SW480 (cell line): ENCODE measurements around the gene GRIK5.

Source experiments
- DNase-seq: peaks from one replicate; pipeline ENCODE4 v3.0.0-alpha.2; 2016; ENCODE audit warnings: low spot score

The GRIK5 gene

DNA sequence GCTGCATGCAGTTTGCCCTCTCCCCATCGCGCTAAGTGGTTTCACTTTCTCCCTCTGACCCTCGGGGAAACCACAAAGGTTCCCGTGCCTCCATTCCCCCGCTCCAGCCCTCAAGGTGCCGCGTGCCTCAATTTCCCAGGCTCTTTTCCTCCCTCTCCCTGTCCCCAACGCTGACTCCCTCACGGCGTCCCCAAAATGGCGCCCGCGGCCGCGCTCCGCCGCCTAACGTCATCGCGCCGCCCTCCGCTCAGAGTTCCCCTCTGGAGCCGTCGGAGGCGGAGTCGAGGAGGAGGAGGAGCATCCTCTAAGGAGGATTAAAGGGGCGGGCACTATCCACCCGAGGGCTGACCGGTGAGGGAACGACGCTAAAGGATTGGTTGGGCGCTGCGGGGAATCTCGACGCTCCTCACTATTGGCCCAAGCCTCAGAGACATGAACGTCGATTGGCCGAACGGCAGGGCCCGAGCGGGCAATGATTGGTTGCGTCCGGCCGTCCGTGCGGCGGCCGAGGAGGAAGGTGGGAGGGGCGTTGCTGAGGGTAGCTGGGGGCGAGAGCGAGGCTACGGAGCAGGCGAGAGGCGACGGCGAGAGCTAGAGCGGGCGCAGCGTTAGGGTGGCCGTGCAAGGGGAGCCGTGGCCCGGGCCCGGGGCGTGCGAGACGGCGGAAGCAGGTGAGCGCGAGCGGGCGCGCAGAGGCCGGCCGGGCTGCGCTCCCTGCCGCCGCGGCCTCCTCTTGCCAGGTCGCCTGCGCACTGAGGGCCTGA, 5.8 kb upstream of the GRIK5 start, which contains the start of gene ZNF574:
Gene ZNF574, plus strand, starts transcription at position 551 of the 764 bp plus-strand sequence. CDS start 2,441 bp downstream, outside the sequence.
- DNase-seq, result peak; percentile 100

DNA sequence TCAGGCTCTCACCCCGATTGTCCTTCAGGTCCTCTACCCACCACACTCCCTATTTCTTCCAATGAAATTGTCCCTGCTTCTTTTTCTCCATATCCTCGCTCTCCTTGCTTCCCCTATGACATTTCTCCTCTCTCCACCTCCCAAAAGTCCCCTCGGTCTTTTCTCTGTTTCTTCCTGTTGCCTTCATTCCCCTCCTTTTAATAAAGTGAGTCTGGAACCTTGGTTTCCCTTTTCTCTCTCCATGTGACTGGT, 5.3 kb upstream of the GRIK5 start:
- peak; percentile 27 for DNase-seq

DNA sequence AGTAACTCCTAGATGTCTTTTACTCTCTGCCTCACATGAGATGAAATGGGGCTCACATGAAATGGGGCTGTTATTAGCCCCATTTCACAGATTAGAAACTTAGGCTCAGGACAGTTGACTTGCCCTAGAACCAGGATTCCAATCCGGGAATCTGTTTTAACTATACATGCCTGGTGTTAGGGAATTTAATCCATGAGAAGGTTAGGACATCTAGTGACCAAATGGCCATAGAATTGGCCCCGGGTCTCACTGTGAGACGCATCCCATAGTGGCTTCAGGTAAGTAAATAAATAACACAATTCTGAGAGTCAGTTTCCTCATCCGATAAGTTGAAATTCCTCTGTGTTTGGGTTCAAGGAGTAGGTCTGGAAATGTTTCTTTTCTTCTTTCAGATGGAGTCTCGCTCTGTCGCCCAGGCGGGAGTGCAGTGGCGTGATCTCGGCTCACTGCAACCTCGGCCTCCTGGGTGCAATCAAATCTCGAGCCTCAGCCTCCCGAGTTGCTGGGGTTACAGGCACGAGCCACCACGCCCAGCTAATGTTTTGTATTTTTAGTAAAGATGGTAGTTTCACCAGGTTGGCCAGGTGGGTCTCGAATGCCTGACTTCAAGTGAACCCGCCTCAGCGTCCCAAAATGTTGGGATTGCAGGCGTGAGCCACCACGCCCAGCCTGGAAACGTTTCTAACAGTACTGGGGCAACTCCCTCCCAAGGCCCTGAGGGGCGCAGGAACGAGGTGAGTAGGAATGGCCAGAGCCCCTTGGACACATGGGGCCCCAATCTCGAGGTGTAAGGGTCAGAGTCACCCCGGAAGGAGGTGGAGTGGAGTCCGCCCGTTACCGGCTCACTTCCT, 4.7 kb upstream of the GRIK5 start:
- DNase-seq, result peak; percentile 62

DNA sequence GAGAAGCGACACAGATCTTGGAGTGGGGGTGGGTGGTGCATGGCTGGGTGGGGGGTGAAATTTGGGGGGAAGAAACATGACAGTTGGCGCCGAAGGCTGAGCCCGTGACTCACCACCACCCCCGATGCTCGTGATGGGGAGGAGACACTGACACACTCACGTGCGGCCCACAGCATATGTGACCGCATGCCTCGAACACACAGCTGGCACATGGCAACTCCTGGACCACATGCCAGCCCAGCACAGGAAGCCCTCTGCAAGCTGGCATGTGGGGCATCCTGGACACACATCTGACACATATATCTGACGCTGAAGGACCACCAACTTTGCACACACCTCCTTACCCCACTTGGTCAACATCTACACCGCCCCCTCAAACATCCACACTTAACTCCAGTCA, 1.2 kb upstream of the GRIK5 start:
- DNase-seq, result no peak

DNA sequence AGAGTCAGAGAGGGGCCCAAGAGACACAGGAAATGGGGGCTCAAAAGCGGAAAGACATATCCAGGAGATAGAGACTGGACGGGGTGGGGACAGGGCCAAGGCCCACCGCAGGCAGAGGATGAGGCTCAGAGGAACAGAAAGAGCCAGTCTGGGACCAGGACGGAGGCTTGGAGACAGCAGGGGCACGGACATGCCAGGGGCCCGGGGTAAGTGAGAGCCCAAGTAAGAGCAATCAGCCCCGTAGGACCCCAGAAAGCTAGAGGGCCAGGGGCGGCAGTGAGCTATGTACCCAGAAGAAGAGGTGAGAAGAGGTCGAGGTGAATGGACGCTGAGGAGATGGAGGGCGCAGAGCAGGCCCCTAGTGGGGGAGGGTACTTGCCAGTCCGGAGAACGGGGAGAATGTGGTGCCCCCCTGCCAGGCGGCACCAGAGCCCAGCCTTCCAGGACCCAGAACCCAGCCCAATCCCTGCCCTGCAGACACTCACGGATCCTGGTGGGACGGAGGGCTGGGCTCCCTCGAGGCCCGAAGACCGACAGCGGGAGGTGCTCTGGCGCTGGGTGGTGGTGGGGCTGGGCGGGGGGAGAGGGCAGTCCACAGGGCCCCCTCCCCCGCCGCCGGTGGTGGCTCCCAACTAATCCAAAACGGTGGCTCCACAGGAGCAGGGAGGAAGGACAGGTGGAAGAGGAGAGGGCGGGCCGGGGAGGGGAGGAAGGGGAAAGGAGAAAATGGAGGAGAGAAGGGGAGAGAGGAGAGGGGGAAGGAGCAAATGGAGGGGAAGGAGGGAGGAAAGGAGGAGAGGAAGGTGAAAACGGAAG, 1.0 kb downstream of the GRIK5 start:
- no peak for DNase-seq

DNA sequence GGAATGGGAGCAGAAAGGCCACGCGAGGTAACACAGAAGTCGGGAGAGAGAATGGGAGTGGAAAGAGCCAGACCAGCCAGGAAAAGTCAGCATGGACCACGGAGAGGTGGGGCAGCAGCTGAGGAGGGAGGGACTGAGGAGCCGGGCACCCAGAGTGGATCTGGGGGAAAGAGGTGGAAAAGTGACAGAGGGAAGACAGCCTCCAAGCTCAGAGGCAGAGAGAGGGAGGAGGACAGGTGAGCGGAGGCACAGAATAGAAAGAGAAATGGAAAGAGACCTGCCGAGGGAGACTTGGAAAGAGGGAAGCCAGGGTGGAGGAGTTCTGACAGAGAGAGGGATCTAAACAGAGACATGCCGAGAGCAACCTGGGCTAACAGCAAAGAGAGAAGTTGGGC, 1.6 kb downstream of the GRIK5 start:
- DNase-seq, result no peak

DNA sequence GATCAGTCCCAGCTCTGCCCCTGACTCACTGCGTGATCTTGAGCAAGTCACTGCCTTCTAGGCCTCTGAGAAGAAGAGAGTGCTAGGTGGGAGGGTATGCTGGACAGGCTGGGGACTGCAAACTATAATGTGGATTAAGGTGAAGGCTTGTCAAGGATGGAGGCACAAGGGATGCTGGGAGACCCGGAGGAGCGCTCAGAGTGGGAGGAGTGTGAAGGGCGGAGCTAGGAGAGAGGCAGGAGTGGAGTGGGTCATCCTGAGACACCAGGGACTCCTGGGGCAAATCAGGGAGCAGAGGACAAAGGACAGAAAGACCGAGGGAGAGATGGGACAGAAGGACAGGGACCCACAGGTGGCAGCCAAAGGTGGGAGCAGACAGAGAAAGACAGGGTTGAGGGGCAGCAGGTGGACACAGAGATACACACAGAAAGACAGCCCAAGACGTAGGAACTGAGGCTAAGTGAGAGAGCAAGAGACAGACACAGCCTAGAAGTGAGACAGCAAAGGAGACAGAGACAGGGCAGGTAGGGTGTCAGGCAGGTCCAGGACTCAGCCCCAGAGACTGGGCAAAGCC, 2.6 kb downstream of the GRIK5 start:
- DNase-seq, result no peak

DNA sequence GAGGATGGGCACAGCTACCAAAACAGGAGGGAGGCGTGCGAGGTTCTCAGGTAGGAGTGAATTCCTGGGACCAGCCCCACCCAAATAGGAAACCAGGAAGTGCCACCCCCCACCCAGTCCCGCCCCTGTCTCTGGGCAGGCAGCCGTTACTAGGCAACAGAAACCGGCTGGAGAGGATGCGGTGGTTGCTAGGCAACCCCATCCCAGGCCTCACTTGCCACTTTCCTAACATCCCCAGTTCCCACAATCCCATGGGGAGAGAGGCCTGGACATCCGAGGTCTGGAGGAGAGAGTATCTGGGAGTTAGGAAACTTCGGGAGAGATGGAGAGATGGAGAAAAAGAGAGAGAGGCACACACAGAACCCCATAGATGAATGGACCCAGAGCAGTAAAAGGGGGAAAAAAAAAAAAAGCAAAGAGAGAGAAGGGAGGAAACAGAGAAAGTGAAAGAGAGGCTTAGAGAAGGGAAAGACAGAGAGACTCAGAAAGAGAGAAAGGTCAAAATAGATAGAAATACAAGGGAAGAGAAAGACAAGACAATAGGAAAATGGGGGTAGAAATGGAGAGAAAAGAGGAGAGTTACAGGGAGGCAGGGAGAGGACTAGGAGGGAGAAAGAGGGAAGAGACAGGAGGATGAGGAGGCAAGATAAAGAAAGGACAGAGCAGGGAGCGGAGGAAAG, 3.8 kb downstream of the GRIK5 start:
- DNase-seq, result peak; percentile 76

DNA sequence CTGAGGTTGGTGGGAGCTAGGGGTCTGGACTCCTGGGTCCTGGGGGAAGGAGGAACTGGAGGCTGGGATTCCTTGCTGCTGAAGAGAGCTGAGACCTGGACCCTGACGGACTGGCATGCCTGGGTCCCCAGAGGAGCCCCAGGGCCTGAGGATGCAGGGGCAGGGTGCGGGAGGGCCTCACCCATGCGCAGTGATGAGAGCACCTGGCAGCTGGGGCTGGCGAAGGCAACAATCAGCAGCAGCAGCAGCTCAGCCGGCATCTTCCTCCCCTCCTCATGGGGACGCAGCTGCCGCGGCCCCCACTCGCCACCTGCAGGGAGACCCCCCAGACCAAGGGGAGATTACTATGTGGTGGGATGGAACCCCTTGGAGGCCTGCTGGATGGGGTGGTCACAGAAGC, 4.5 kb downstream of the GRIK5 start:
- no peak for DNase-seq

DNA sequence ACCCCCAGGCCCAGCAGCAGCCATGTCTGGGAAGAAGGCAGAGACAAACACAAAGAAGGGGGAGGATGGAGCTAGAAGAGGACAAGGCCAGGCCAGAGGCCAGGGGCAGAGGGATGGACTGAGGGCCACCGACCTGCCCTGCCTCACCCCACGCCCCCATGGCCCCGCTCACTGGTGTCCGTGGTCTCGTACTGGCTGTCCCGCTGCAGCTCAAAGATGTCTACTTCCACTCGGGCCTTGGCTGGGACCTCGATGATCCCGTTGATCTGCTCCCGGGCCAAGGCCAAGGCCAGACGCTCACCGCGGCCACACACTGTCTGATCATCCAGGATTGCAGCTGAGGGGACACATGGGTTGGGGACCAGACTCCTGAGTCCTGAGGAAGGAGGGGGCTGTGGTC, 5.0 kb downstream of the GRIK5 start:
- DNase-seq, result no peak

DNA sequence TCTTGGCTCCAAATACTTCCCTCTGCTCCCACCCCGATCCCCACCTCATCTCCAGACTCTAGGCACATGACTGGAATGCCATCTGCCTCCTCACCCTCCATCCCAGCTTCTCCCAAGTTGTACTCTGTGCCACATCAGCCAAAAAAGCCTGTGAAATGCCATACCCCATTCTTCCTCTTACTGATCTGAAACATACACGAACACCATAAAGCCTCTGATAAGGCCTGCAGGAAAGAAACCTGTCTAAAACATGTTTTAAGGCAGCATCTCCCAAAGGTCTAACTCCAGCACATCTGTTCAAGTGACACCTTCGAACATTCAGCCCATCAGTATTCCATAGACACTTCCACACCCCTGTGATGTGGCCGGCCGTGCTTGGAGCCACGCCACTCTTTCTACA, 5.6 kb downstream of the GRIK5 start:
- DNase-seq, result no peak

DNA sequence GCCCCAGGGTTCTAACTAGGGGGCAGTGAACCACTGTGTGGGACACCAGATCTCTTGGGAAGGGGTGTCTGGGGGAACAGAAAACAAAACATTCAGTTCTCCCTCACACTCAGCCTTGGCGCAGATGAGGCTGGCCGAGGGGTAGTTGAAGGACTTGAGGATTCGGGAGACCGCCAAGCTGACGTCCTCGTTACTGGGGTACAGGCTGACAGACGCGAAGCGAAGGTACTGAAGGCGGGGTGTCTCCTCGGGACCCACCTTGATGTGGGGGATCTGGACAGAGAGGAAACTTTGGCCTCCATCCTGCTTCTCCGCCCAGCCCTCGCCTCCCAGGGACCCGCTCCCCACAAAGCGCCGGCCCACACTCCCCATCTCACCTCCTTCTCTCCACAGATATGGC, 7.6 kb downstream of the GRIK5 start:
- DNase-seq, result no peak

DNA sequence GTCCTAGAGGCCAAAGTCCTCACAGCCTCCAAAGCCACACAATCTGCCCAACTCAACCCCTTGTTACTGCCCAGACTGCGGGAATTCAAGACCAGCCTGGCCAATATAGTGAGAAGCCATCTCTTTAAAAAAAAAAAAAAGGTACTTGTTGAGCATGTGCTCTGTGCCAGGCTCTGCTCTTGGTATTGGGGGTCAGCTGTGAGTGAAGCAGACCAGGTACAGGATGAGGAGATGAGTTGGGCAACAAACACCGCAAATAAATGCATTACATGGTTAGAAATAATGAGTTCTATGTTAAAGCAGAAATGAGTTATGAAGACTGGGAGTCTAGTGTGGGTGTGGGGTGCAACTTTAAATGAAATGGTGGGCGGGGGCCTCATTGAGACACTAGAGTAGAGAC, 9.9 kb downstream of the GRIK5 start:
- DNase-seq, result no peak

DNA sequence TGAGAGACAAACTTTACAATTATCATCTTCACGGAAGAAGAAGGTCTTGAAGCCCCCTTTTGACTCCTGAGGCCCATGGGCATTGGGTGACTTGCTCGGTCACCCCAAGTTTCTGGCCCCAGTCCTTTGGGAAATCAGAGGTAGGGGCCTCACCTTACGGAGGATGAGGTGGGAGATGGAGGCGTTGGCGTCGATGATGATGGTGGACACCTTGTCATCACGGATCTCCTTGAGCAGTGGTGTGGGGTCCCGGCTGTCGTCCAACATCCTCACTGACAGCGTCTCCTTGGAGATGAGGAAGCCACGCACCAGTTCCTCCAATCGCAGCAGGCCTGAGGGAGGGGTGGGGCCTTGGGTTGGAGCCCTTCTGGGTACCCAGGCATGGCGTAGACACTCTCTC, 10.8 kb downstream of the GRIK5 start:
- no peak for DNase-seq

DNA sequence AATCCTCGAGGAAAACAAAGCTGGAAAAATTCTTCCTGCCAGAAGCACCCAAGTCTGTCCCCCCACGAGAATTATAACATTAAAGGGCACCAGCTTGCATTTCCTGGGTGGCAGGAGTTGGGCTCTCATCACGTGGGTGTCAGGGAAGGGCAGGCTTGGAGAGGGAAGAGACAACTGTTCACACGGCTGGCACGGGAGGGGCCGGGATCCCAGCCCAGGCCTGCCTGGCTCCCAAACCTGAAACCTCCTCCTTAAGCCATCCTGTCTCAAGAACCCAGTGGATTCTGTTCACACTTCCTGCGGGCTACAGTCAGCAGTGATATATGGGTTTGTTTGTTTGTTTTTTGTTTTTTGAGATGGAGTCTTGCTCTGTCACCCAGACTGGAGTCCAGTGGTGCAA, 12.2 kb downstream of the GRIK5 start:
- DNase-seq, result no peak

DNA sequence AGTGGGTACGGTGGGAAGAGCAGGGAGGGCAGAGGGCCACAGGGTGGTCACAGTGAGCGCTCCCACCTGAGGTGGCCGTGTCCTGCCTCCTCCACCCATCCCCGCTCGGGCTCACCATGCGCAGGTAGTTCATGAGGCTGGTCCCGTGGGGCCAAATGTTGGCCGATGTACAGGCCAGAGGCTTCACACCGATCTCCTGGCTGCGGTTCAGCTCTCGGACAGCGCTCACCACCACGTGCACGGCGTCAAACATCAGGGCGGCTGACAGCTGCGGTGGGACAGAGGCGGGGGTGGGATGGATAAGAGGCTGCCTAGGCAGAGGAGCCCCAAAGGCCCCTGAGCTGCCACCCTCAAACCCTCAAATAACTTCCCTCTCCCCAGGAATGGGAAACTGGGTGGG, 15.8 kb downstream of the GRIK5 start:
- DNase-seq, result no peak

DNA sequence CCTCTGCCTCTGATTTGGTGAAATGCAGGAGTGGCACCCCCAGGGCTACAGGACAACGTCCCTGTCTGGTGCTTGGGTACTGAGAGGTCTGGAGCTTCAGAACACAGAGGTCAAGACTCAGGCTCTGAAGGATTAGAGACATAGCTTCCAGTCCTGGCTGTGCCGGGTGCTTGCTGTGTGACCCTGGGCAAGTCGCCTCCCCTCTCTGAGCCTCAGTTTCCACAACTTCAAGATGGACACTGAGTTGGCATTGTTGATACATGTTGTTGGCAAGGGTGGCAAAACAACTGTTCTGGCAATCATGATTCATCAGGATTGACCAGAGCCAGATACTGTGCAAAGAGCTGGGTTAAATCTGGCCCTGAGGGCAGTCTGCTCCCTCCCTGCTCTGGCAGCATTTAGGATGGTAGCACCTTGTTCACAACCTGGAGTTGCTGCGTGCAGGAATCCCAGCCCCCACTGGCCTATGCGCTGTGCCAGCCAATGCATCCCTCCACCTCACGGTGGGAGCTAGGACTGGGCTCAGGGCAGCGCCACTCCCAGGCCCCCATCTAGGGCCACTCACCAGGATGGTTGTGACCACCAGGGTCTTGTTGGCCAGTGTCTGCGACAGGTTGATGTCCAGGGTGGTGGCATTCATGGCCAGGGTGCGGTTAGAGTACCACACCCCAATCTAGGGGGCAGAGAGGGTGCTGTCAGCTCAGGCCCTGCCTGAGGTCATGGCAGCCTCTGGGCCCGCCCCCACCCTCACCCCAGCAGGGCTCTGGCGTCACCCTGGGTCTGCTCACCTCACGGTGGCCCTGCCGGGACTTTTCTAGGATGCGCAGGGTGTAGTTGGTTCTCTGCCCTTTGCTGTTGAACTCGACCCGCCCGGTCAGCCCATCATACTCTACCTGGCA, 16.7 kb downstream of the GRIK5 start:
- DNase-seq, result no peak

DNA sequence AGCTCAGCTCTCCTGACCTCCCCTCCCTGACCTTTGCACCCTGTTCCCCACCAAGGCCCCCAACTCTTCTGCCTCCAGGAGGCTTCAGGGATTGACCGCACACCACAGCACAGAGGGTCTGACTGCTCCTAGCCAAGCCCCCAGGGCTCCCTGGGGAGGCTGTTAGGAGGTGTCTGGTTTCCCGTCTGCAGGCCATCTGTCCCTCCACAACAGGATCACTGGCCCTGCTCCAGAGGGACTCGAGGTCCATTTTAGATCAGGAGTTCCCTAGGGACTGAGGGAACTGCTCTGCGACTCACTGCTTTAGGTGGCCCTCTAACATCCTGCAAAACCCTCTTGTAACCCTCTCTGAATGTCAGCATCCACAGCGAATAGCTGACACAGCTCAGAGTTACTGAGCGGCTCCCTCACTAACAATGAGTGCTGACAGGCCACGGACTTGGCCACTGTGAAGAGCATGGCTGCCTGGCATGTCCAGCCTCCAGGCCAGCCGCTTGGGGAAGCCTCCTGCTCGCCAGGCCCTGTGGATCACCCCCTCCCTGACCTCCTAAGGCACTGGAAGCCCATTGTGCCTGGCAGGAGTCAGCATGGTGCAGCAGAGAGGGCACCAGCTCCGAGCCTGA, 17.7 kb downstream of the GRIK5 start:
- DNase-seq, result no peak

DNA sequence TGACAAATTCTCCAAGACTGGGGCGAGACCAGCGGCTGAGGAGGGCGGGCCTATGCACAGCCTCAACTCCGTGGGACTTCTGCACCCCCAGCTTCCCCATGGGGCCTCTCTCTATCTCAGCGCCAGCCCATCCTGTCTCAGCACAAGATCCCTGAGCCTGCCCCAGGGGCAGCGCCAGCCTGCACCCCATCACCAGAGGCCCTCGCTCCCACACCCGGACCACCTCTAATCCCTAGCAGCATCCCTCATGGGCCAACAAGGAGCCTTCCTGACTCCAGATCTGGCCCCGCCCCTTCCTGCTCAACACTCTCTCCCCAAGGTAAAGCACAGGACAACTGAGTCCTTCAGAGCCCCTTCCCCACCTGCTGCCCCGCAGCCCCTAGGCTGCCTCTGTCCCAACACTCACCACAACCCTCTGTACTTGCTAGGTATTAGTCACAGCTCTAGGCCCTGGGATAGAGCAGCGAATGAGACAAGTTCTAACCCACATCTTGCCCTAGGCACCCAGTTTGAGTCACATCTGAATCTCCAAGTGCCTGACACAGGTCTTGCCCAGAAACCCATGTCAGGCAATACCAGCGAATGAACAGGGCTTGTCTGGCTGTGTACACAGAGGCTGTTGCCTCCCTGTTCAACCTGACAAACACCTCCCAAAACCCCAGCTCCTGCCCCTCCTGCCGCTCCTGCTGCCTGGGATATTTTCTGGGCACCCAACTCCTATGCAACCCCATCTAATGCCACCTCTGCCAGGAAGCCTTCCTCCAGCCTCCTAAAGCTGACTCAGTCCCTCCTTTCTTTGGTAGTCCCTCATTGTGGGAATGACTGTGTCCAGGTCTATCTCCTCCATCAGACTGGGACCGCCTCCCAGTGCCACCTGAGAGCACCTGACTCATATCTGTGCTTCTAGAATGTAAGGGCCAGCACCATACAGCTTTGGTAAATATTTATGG, 18.6 kb downstream of the GRIK5 start:
- peak; percentile 61 for DNase-seq
